GM12873 (cell line): ENCODE data around the gene REEP6.

Experiments
- CTCF ChIP-seq: IDR thresholded peaks from 2 replicates; pipeline ENCODE4 v1.5.1; 2012; ENCODE audit warnings: low read depth, mild to moderate bottlenecking, moderate library complexity, low read length, control low read depth; ENCODE audit not compliant: insufficient read depth; ENCODE audit errors: missing control alignments

REEP6 gene

GRCh38 chr19:1531587-1531986 is 40.6 kb downstream of the REEP6 start:
- TF ChIP-seq CTCF, result no peak

GRCh38 chr19:1532003-1532402 is 41.0 kb downstream of the REEP6 start:
- no peak for TF ChIP-seq CTCF

- no peak for TF ChIP-seq CTCF
Measured at GRCh38 chr19:1533510-1534150, 42.6 kb downstream of the REEP6 start.

GRCh38 chr19:1534972-1535371 is 44.0 kb downstream of the REEP6 start:
- no peak for TF ChIP-seq CTCF

- TF ChIP-seq CTCF, result no peak
Measured at GRCh38 chr19:1538978-1539377, 48.0 kb downstream of the REEP6 start.

GRCh38 chr19:1540365-1540925 is 49.5 kb downstream of the REEP6 start:
- no peak for TF ChIP-seq CTCF
